Hematopoietic multipotent progenitor cell treated with erythropoietin and hydrocortisone succinate and interleukin-3 and kit ligand, for 8 days (in vitro differentiated cells): ENCODE measurements around the gene SRCIN1.
A peak's percentile ranks its signal among the peaks of the same experiment; 100 is the strongest.
"Not testable (repeated sequence)": the region's sequence is repeated elsewhere in the genome, so short reads cannot be mapped to it uniquely, and the experiment has no call there.

Experiments
- DNase-seq: peaks from one replicate; pipeline ENCODE4 v3.0.0-alpha.2; 2015

SRCIN1 gene

DNA sequence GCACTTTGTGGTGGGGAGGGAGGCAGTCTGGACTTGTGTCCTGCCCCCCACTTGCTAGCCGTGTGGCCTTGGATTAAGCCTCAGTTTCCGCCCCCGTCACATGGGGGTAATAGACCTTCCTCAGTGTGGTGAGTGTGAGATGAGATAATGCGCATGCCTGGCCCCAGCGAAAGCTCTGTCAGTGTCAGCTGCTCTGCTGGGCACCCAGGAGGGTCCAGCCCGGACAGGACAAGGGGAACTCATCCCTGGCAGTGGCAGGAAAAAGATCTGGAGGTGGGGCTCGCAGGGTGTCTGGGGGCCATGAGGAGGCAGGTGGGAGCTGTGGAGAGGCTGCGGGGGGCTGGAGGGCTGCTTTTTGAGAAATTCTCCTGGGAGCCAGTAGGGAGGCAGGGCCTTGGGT, 63.5 kb downstream of the SRCIN1 start:
- no peak for DNase-seq

DNA sequence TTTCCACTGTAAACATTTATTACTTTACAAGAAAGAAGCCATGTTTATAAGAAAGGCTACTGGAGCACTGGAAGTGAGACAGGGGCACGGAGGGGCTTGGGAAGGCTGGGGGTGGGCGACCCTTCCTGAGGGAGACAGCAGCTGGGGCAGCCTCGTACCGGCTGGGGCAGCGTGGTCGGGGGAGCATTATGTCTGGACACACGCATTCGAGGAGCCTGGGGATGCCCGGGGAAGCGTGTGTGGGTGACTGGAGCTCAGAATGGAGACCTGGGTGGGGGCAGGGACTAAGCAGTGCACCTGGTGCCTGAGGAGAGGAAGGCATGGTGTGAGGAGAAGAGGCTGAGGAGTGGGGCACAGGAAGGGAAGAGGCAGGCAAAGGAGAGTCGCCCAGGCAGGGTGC, 64.5 kb downstream of the SRCIN1 start:
- DNase-seq = no peak

DNA sequence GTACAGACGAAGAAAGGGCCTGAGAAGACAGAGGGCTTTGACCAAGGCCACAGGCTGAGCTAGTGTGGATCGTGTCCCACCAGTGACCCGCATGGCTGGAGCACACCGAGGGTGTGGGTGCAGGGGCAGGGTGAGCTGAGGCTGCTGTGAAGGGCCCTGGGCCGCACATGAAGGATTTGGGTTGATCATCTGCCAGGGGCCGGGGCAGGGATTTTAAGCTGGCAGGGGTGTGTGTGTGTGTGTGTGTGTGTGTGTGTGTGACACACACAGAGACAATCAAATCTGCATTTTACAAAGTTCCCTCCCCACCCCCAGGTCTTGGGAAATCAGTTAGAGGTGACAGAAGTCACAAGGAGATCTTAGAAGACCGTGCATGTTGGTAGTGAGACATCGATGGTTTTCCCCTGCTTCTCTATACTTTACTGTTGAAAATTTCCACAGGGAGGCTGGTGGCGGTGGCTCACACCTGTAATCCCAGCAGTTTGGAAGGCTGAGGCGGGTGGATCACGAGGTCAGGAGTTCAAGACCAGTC, 65.2 kb downstream of the SRCIN1 start:
- no peak for DNase-seq

DNA sequence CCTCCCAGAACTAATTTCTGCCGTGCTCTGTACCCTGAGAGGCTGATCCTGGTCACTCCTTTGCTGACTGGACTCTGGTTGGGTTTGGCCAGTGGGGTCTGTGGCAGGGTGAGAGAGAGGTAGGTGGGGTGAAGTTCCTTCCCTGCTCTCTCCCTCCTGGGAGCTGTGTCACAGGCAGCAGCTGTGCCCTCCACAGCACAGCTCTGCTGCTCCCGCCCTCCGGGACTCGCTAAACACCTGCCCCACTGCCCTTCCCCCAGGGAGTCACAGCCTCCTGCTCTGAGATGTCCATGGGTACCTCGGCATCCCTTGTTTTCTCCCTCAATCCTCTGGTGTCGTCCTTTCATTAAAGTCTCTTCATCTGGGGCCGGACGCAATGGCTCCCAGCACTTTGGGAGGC, 66.4 kb downstream of the SRCIN1 start:
- DNase-seq = no peak

DNA sequence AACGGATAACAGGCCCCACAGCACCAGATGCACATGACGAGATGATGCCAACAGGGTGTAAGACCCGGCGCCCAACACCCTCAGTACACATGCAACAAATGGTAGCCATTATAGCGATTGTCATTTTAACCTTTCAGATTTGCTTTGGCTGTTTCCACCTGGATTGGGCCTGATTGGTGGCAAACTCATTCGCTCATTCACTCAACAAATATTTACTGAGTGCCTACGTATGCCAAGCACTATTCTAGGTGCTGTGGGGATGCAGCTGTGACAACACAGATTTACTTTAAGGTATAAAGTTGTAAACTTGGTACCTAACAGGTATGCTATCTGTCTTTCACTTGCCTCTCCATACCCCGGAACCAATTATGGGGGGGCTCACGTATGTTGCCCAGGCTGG, 66.8 kb downstream of the SRCIN1 start:
- DNase-seq = no peak

DNA sequence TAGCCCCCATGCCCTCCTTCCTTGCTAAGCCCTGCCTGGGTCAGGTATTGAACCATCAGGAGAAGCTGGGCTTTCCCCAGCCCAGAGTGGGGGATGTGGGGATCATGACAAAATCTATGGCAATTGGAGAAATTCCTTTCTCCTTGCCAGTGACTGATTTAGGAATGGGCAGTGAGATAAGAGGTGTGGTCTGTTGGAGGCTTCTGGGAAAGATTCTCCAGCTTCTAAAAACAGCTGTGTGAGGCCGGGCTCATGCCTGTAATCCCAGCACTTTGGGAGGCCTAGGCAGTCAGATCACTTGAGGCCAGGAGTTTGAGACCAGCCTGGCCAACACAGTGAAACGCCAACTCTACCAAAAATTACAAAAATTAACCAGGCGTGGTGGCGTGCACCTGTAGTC, 69.1 kb downstream of the SRCIN1 start:
- no peak for DNase-seq

DNA sequence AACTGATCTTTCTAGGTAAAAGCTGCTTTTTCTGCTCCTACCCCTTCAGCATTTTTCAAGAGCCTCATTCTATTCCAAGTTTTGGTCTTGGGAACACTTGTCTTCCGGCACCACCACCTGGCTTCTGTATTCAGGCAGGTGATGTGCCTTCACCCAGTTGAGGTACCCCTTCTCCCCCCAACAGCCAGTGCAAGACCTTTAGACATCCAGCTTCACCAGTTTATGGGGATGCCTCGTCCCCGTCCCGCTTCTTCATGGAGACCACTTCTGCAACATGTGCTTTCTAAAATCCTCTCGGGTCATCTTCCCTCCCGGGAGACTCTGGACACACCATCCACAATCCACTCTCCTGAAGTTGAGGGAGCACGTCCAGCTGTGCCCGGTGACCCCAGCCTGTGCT, 69.9 kb downstream of the SRCIN1 start:
- no peak for DNase-seq

DNA sequence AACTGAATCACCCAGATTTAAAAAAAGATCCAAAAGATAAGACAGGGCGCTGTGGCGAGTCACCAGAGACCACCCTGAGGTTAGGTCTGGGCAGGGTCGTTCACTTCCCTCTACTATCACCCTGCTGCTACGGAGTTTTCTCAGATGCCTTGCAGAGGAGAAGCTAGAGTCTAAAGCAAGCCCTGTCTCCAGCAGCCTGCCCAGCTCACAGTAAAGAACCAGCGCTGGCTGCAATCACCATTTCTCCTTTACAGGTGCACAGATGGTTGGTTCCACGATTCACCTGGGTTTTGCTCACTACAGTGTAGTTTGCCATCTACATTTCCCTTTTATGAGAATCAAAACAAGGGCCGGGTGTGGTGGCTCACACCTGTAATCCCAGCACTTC, 71.3 kb downstream of the SRCIN1 start:
- no peak for DNase-seq

DNA sequence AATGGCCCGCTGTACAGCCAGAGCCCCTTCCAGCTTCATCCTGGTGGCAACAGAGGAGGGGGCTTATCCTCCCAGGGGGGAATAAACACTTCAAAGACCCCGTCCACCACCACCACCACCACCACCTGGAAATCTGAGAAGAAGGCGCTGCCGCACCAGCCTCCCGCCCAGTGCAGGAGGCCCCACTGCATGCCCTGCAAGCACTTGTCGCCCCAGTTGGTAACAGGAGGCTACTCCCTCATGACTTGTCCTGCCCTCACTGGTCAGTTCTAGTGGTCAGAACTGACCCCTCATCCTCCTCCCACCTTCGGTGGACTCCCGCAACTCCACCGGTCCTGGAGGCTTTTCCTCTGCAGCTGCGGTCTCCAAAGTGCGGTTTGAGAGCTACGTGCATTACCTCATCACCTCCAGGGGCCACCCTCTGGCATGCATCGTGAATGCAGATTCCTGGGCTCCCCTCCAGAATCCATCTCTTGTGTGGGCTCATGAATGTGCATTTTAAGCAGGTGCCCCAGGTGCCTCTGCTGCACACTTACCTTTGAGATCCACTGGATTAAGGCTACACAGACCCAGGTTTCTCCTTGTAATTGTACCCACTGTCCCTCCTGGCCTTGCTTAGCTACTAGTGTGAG, 71.8 kb downstream of the SRCIN1 start:
- DNase-seq = no peak

DNA sequence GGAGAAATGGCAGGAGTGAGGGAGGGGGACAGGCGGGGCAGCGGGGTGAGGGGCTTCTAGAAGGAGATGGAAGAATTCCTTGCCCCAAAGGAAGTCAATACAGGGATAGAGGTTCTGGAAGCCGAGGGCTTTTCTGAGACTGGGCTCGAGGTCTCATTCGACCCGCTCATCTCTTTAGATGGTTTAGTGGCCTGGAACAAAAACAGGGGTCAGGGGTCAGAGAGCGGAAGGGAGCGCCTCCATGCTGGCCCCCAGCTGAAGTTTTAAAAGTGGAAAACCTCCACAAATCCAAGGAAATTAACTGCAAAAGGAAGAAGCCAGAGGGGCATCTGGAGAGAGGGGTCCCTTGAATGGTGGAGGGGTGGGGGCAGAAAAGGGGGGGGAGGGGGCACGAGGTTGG, 72.5 kb downstream of the SRCIN1 start:
- DNase-seq = no peak

DNA sequence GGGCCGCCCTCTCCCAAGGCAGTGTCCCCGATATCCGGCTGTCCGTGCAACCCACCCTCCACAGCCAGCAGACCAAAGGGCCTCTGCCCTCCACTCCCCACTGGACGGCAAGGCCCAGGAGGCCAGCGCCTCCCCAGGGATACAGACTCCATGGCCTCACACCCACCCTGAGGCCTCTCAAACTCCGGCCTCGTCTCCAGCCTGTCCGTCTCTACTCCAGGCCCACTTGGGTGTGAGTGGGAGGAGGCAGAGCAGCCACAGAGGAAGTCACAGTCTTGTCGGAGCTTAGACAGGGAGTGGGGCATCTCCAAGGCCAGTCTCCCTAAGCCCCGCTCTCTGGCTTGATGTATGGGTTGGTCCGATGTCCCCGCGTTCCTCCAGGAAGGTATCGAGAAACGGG, 73.3 kb downstream of the SRCIN1 start:
- no peak for DNase-seq

DNA sequence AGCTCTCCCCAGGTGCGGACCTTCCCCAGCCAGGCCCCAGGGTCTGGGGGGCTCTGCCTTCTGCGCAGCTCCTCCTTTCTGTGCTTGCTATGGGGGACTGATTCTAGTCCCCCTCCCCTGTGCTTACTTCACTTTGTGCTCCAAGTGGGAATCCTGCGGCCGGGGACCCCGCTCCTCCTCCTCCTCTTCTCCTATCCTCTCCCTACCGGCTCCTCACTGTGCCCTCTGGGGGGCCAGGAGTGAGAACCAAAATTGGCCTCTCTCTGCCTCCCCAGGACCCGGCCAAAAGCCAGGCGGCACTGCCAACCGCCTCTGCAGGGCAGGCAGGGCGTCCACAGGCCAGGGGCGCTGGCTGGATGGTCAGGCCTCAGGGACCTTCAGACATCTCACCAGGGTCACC, 74.0 kb downstream of the SRCIN1 start:
- not testable (repeated sequence) for DNase-seq

DNA sequence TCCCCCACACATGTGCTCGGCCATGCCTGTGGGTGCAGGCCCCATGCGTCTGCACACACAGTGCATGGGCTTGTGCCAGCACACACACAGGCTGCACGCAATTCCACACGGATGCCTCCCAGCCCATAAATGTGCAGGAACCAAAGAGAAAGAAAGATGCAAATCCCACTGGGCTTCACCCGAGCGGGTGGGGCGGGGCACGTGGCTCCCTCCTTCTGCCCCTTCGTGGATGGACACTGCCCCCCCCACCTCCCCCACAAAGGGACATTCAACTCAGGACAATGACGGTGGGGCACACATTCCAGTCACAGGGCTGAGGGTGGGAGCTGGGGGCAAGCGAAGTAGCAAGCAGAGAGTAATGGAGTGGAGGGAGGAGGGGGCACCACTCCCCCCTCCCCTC, 74.9 kb downstream of the SRCIN1 start:
- not testable (repeated sequence) for DNase-seq

DNA sequence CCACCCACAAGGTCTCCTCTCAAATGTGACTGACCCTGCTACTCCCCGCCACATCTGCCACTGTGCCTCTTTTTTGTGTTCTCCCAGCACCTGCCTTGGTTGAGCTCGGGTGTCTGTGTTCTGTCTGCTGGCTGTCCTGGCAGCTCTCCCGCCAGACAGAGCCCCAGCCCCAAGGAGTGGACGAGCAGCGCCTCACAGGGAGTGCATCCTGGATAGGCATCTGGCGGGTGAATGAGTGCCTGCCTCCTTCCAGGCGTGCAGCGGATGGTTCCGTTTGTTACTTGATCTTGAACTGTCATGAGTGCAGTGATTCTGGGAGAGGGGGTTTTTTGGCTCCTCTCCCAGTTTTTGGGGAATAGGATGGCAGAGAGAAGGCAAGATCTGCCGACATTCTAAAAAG, 77.6 kb downstream of the SRCIN1 start:
- not testable (repeated sequence) for DNase-seq

DNA sequence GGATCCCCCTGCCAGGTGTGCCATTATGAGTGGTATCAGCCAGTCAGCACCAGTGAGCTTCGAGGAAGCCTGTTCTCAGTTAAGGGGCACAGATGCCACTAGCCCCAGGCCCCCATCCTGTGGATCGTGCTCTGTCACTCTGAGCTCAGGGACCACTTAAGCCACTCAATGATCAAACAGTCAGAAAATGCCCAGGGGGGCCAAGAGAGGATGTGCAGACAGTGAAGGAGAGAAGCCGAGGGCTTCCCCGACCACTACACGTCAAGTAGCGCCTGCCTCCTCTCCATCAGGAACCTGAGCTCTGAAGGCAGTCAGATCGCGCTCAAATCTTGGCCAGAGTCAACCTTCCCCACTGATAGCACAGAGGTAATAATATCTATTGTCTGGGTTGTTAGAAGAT, 79.2 kb downstream of the SRCIN1 start:
- DNase-seq = not testable (repeated sequence)

DNA sequence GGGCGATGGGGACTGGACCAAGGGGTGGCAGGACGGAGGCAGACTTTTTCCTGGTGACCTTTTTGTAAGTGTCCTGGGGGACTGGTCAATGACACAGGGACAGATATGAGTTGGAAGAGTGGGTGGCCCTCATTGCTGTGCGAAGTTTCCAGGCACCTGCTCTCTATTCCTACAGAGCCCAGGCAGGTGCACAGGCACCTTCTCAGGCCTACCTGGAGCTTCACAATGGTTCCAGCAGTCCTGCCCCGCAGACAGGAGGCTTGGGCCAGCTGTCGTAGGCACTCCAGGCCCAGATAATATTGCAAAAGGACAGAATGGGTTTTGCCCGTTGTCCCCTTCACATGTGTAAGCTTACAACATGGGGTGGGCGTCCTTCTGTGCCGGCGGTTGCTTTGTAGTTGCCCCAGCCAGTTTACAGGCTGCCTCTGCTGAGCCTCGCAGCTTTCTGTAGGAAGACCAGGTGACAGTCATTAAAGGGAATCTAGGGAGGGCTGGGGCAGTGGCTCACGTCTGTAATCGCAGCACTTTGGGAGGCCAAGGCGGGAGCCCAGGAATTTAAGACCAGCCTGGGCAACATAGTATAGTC, 93.2 kb downstream of the SRCIN1 start:
- no peak for DNase-seq

DNA sequence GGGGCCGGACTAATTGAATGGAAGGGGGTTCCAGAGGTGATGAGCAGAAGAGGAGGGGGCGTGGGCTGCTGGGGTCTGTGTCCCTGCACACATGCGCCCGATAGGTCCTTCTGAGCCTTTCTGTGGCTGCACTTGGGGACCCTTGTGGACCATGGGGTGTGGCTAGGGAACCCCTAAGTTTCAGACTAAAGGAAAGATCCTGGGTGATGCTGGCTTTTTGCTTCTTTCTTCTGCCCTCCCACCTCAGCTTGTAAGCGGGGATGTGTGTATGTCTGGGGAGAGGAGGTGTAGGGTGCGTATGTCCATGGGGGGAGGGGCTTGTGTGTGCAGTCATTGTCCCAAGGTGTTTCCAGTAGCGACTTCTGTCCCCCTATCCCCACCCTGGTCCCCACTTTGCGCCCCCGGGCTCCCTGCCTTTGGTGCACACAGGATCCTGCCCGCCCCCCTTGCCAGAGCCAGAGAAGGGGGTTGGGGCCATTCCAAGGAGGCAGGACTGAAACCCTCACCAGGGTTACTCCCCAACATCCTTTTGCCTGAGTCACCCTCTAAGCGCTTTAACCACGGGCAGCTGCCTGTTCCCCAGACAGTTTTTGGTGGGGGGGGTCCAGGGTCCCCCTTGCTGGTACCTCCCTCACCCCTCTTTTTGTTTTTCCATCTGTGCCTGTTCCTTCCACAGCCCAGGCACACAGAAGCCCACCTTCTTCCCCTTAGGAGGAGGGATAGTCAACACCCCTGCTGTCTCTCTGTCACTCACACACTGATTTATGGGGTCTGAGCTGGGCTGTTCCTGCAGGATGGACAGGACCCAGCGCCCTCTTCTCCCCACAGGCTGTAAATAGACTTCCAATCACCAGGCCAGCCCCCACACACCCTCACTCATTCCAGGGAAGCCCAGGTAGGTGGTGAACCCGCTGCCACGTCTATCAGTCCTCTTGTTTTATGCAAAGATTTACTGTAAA, 94.3 kb downstream of the SRCIN1 start:
- no peak for DNase-seq

DNA sequence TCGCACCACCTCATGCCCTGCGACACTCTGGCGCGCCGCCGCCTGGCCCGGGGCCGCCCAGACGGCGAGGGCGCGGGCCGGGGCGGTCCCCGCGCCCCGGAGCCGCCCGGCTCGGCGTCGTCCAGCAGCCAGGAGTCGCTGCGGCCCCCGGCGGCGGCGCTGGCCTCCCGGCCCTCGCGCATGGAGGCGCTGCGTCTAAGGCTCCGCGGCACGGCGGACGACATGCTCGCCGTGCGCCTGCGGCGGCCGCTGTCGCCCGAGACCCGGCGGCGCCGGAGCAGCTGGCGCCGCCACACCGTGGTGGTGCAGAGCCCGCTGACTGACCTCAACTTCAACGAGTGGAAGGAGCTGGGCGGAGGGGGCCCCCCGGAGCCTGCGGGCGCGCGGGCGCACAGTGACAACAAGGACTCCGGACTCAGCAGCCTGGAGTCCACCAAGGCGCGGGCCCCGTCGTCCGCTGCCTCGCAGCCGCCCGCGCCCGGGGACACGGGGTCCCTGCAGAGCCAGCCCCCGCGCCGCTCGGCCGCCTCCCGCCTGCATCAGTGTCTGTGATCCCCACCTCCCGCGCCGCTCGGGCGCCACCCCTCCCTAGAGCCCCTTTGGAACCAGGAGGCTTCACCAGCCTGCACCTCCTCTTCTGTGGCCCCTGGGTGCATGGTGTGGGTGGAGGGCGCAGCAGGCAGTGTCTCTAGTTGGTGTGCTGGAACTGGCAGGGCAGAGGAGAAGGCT, 95.2 kb downstream of the SRCIN1 start:
- peak; percentile 37 for DNase-seq

DNA sequence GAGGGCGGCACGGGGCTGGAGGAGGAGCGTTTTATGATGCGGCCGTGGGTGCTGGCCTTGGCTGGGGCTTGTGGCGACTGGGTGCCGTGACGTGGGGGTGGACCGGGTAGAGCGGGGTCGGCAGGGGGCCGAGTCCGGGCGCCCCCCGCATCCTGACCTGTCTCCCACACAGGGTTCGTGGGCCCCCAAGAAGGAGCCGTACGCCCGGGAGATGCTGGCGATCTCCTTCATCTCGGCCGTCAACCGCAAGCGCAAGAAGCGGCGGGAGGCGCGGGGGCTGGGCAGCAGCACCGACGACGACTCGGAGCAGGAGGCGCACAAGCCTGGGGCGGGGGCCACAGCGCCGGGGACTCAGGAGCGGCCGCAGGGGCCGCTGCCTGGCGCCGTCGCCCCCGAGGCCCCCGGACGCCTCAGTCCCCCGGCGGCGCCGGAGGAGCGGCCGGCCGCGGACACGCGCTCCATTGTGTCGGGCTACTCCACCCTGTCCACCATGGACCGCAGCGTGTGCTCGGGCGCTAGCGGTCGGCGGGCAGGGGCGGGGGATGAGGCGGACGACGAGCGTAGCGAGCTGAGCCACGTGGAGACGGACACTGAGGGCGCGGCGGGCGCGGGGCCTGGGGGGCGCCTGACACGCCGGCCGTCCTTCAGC, 95.9 kb downstream of the SRCIN1 start:
- DNase-seq = no peak

DNA sequence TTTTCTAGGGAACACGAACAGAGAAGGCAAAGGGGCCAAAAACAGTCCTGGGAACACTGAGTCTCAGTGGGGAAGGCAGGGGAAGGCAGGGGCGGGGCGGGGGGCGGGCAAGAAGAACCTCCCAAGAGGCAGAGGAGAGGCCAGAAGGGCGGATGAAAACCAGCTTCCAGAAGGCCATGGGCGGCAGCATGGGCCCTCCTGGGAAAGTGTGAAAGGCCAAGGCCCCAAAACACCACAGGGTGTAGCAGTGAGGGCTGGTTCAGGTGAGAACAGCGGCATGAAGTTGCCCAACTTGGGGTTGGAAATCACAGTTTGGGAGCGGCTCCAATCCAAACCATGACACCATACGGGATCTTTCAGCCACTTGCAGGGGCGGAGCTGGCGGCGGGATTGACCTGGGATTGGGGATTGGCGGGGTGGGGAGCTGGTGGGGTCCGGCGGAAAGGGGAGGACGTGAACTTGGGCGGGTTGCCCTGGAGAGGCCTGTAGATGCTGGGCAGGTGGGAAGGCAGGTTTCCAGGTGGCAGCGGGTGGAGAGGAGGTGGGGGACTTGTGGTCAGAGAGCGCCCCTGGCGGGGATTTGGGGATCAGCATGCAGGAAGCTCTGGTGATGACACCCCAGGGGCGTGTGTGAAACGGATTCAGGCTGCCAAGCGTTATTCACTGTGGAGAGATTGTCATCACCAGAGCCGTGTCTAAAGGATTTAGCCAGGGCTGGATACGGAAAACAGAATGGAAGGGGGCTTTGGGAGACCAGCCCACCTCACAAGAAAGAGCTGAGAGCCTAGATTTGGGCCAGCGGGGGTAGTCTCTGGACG, 96.6 kb downstream of the SRCIN1 start:
- DNase-seq = peak; percentile 86

DNA sequence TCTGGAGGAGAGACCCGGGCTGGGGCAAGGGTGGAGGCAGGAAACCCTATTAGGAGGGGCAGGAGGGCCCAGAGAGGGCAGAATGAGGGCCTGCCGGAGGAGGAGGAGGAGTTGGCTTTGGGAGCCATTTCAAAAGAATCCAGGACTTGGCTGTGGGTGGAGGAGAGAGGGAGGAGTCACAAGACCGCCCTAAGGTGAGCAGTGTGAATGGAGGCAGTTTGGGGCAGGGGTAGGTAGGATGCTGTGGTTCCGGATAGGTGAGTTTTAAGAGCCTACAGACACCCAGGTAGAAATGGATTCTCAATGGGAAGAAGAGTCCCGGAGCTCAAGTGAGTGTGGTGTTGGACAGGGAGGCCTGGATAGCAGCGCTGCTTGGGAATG, 97.2 kb downstream of the SRCIN1 start:
- no peak for DNase-seq
